Uterus (tissue), 2 donors: ENCODE data around the gene SCAF4.

Source experiments
- CTCF ChIP-seq, 4 experiments: fragments of 200-600 bp in 2 of 4; fragments of 450-650 bp in 2 of 4; sonication (generic) in 2 of 4; IDR thresholded peaks; one replicate each; pipeline ENCODE4 v1.5.1; 2016 to 2019; ENCODE audit warnings: antibody characterized with exemption in 4 of 4, mild to moderate bottlenecking in 2 of 4, moderate library complexity in 1 of 4
- POLR2A ChIP-seq, 2 donors: fragments of 450-650 bp; IDR thresholded peaks; one replicate each; pipeline ENCODE4 v1.6.1; 2016; ENCODE audit warnings: antibody characterized with exemption in 2 of 2, mild to moderate bottlenecking in 1 of 2, moderate library complexity in 1 of 2

GRCh38 chr21:31675960-31676359 is 56.0 kb downstream of the SCAF4 start:
- TF ChIP-seq CTCF (IDR thresholded peaks at IDR 0.05) = no peak
- no peak for TF ChIP-seq POLR2A (IDR thresholded peaks at IDR 0.05)
